AG04449 (cell line): ENCODE data around the gene MYLK3.
"Not testable (repeated sequence)": the region's sequence is repeated elsewhere in the genome, so short reads cannot be mapped to it uniquely, and the experiment has no call there.

Experiments used
- CTCF ChIA-PET: fragments of 350-600 bp; formaldehyde crosslinking; extraction: SDS; loops from one replicate; lab custom pipeline; 2021; ENCODE audit warnings: antibody characterized with exemption; lab: Yijun Ruan, JAX
- POLR2A ChIA-PET: fragments of 400-600, 350-600 bp; formaldehyde crosslinking; extraction: SDS; loops from one replicate; lab custom pipeline; 2020; ENCODE audit warnings: antibody characterized with exemption, inconsistent platforms; lab: Yijun Ruan, JAX
- DNase-seq: peaks from one replicate; pipeline ENCODE4 v3.0.0-alpha.2; 2010; ENCODE audit warnings: low read depth, low spot score
- H3K4me3 ChIP-seq: 2 replicates; pipeline ENCODE4 v1.5.1; 2011; ENCODE audit warnings: low read depth, mild to moderate bottlenecking, control low read depth, low read length
- TF ChIP-seq, protein P1 (sequence below): IDR thresholded peaks from one replicate; pipeline ENCODE4 v1.5.1; 2011; ENCODE audit warnings: mild to moderate bottlenecking, moderate library complexity, low read length, control low read depth, inconsistent platforms; ENCODE audit not compliant: insufficient read depth; ENCODE audit errors: missing control alignments

Gene MYLK3

DNA sequence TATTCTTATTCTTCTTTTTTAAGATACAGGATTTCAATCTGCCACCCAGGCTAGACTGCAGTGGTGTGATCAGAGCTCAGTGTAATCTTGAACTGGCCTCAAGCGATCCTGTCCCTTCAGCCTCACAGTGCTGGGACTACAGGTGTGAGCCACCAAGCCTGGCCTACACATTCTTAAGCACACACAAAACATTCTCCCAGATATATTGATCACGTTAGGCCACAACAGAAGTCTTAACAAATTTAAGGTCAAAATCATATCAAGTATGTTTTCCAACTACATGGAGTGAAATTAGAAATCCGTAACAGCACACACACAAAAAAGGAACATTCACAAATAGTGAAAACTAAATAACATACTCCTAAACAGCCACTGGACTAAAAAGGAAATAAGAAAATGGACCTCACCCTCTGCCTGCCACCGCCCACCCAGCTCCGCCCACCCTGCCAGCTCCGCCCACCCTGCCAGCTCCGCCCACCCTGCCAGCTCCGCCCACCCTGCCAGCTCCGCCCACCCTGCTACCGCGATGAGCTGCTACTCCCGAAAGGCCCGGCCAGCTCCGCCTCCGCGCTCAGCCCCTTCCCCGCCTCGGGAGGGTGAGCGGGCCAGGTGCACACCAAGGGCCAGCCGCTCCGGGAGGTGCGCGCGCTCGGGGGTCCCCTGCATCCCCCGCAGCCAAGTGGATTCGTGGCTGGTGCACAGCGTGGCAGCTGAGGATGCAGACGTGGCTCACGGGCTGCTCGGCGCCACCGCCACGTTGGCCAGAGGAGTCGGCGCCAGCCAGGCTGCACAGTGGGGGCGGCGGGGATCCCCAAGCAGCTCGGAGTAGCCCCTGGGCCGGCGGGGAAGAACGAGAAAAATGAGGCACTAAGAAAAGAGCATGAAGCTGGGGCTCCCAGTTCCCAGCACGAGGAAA, 41.6 kb upstream of the MYLK3 start:
- ChIA-PET CTCF (interaction anchor here (2.6 kb wide), 1 partner anchor 12 kb away, joined by 16 read pairs; no protein-coding TSS in a partner anchor), POLR2A (interaction anchor here (0.8 to 0.9 kb wide), 2 partner anchors 9 to 18 kb away, joined by 3 to 4 read pairs; no protein-coding TSS in a partner anchor)
- DNase-seq = no peak
- TF ChIP-seq, protein P1, sequence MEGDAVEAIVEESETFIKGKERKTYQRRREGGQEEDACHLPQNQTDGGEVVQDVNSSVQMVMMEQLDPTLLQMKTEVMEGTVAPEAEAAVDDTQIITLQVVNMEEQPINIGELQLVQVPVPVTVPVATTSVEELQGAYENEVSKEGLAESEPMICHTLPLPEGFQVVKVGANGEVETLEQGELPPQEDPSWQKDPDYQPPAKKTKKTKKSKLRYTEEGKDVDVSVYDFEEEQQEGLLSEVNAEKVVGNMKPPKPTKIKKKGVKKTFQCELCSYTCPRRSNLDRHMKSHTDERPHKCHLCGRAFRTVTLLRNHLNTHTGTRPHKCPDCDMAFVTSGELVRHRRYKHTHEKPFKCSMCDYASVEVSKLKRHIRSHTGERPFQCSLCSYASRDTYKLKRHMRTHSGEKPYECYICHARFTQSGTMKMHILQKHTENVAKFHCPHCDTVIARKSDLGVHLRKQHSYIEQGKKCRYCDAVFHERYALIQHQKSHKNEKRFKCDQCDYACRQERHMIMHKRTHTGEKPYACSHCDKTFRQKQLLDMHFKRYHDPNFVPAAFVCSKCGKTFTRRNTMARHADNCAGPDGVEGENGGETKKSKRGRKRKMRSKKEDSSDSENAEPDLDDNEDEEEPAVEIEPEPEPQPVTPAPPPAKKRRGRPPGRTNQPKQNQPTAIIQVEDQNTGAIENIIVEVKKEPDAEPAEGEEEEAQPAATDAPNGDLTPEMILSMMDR = no peak
- H3K4me3 ChIP-seq = peak overlapping the region; percentile 65

DNA sequence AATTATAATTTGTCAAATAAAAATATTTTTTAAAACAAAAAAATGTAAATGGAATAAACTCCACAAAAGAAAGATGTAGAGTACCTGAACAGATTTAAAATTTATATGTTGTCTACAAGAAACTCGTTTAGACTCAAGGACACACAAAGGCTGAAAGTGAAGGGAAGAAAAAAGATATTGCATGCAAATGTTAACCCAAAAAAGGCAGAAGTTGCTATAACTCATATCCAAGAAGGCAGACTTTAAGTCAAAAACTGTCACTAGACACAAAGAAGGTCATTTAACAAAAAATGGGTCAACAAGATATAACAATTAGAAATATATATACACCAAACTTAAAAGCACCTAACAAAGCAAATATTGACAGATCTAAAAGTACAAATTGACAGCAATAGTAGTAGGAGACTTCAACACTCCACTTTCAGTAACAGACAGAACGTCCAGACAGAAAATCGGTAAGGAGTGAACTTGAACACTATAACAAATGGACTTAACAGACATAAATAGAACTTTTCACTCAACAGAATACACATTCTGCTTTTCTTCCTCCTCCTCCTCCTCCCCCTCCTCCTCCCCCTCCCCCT, 40.8 kb upstream of the MYLK3 start:
- no peak for DNase-seq
- TF ChIP-seq, protein P1 = no peak
- H3K4me3 ChIP-seq = no peak overlapping the region
- CTCF ChIA-PET = interaction anchor here (2.6 kb wide), 1 partner anchor 12 kb away, joined by 16 read pairs; no protein-coding TSS in a partner anchor
- POLR2A ChIA-PET = interaction anchor here (0.9 kb wide), 1 partner anchor 19 kb away, joined by 4 read pairs; no protein-coding TSS in a partner anchor

- ChIA-PET CTCF (interaction anchor here (1.0 kb wide), 1 partner anchor 13 kb away, joined by 4 read pairs; no protein-coding TSS in a partner anchor), POLR2A (no interaction called here)
- no peak overlapping the region for H3K4me3 ChIP-seq
Observed at GRCh38 chr16:46787909-46788308, 39.8 kb upstream of the MYLK3 start.

GRCh38 chr16:46785076-46785845, 37.1 kb upstream of the MYLK3 start:
- DNase-seq = no peak
- CTCF ChIA-PET = interaction anchor here (0.7 to 1.7 kb wide), 3 partner anchors 10 to 145 kb away, joined by 3 to 7 read pairs (median 4); no protein-coding TSS in a partner anchor
- POLR2A ChIA-PET = no interaction called here
- TF ChIP-seq, protein P1 = no peak
- no peak overlapping the region for H3K4me3 ChIP-seq

More at GRCh38 chr16:46787909-46788308, 39.8 kb upstream of the MYLK3 start:
- DNase-seq = no peak
- TF ChIP-seq, protein P1 = no peak

GRCh38 chr16:46784569-46784968, 36.4 kb upstream of the MYLK3 start:
- POLR2A ChIA-PET, H3K4me3 ChIP-seq, DNase-seq: not testable (repeated sequence)
- CTCF ChIA-PET = interaction anchor here (0.7 to 1.7 kb wide), 2 partner anchors 16 to 146 kb away, joined by 3 to 7 read pairs; no protein-coding TSS in a partner anchor

GRCh38 chr16:46783800-46784199, 35.7 kb upstream of the MYLK3 start:
- no peak overlapping the region for H3K4me3 ChIP-seq
- TF ChIP-seq, protein P1 = no peak
- no peak for DNase-seq
- POLR2A ChIA-PET = no interaction called here
- CTCF ChIA-PET = interaction anchor here (1.7 kb wide), 1 partner anchor 17 kb away, joined by 7 read pairs; no protein-coding TSS in a partner anchor
